Keratinocyte (primary cell): Measurements from ENCODE around the gene SYNJ2.

Experiments
- EZH2 ChIP-seq: IDR thresholded peaks from one replicate; pipeline ENCODE4 v1.6.1; 2012; ENCODE audit warnings: inconsistent platforms, mild to moderate bottlenecking, low read length, moderate library complexity
- TF ChIP-seq, protein P1 (sequence below), 3 experiments: IDR thresholded peaks in 1 of 3; conservative IDR thresholded peaks in 1 of 3; optimal IDR thresholded peaks in 1 of 3; 2 replicates in 2 of 3; 3 replicates in 1 of 3; pipeline versions ENCODE3 to v1.5.1; 2011; ENCODE audit warnings: low read length in 3 of 3, mild to moderate bottlenecking in 3 of 3, moderate library complexity in 2 of 3, control low read depth in 1 of 3, inconsistent platforms in 1 of 3; ENCODE audit not compliant: insufficient read depth in 2 of 3; ENCODE audit errors: extremely low read depth in 1 of 3

DNA sequence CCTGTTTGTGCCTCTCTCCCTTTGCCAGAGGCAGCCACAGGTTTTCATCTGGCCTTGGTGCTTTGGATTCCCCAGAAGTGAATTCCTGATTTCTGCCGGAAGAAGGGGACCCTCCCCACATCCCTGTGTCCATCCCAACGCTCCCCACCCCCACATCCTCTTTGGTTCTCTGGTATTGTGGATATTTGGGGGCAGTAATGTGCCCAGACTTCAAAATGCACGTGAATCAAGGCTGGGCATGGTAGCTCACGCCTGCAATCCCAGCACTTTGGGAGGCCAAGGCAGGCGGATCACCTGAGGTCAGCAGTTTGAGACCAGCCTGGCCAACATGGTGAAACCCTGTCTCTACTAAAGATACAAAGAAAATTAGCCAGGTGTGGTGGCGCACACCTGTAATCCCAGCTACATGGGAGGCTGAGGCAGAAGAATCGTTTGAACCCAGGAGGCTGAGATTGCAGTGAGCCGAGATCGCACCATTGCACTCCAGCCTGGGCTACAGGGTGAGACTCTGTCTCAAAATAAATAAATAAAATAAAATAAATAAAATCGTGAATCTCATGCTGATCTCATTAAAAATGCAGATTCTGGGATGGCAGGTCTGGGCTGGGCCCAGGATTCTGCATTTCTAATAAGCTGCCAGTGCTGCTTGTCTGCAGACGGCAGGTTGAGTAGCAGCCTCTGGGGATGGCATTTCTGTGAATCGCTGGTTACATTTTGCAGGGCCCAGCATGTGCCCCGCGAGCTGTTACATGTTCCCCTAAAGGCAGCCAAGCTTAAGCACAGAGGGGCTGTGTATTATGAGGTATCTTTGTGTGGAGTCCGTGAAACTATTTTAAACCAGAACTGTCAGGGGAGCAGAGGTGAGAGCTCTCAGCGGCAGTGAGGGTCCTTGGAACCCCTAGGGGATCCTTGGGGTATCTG is 49.0 kb downstream of the SYNJ2 start:
- TF ChIP-seq, protein P1, sequence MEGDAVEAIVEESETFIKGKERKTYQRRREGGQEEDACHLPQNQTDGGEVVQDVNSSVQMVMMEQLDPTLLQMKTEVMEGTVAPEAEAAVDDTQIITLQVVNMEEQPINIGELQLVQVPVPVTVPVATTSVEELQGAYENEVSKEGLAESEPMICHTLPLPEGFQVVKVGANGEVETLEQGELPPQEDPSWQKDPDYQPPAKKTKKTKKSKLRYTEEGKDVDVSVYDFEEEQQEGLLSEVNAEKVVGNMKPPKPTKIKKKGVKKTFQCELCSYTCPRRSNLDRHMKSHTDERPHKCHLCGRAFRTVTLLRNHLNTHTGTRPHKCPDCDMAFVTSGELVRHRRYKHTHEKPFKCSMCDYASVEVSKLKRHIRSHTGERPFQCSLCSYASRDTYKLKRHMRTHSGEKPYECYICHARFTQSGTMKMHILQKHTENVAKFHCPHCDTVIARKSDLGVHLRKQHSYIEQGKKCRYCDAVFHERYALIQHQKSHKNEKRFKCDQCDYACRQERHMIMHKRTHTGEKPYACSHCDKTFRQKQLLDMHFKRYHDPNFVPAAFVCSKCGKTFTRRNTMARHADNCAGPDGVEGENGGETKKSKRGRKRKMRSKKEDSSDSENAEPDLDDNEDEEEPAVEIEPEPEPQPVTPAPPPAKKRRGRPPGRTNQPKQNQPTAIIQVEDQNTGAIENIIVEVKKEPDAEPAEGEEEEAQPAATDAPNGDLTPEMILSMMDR (optimal IDR thresholded peaks at IDR 0.05 in 1 of 3, IDR thresholded peaks at IDR 0.05 in 1 of 3, conservative IDR thresholded peaks at IDR 0.05 in 1 of 3; ENCODE audit: extremely low read depth in 1 of 3, insufficient read depth in 2 of 3, low read length in 3 of 3) = no peak
- TF ChIP-seq EZH2 = no peak
